ENCODE results near the gene MAML2. TPM values are rescaled to one million over a fixed set of nuclear protein-coding genes. Genes with fewer than 3 reads are reported as not detected.
A peak's percentile ranks its signal among the peaks of the same experiment; 100 is the strongest.

MAML2 gene
- total and polyA plus RNA-seq, 10 donors: 2.7 to 43.4 (median 27.2) TPM

DNA sequence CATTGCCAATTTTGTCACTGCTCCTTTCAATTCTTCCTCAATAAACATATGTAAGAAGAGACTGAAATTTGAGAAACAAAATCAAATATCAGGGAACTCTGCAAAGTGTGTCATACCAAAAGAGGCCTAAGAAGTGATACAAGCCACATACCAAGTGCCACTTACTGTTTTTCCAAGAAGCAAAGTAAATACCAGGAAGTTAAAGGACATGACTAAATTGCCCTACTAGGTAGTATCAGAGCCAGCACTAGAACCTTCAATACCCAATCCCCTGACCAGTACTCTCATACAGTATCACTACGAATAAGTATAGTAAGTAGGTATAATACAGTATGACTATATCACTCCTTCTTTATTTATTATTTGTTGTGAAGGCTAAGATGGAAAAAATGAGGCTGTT lies 13.6 kb downstream of the MAML2 start:
- intact Hi-C loops (cut with DNase I; ENCODE audit: low total_unique reads): no loop called here

DNA sequence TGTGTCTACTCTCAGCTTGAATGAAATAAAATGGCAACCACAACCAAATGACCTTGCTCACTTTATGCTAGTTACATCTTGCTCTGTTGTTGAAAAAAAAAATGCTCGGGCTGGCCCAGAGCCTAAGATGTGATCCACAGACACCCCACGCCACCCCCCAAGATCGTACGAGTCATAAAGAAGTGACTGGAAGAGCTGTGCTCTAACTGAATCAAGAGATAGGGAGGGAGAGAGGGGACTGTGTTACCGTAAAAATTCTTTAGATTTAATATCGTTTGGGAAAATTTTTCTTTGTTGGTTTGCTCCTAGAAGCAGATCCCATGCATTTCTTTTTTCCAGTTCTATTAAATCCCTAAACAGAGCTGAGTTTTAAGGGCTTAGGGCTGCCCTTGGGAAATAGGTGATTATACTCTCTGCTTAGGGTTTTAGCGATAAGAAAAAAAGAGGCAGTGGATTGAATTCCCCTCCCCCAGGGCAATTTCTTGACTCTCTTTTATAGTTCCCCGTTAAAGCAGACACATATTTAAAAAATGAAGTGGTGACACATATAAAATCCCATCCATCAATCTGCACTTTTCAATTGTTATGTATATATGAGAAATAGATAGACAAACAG lies 14.5 kb downstream of the MAML2 start:
- no peak overlapping the region for H3K4me3 ChIP-seq
- H3K9me3 ChIP-seq: no peaks in the 10 kb centered on the region
- TF ChIP-seq POLR2A (IDR thresholded peaks at IDR 0.05) (no peak), POLR2AphosphoS5 (IDR thresholded peaks at IDR 0.05) (no peak)
- intact Hi-C loops (cut with DNase I; ENCODE audit: low total_unique reads): no loop called here
- no peaks in the 10 kb centered on the region for H3K27me3 ChIP-seq (replicated peaks in 1 of 7)
- H3K36me3 ChIP-seq: no peaks in the 10 kb centered on the region
- 78 to 87% (median 83%) methylated on average over 8 of the region's 8 CpGs for WGBS, 5 donors
- no peak for DNase-seq
- peaks cover 14 to 84% (median 42%) of the 10 kb centered on the region in 6 donors for H3K4me1 ChIP-seq
- peak overlapping the region in 1 of 8 donors; percentile 15 for H3K27ac ChIP-seq

More for the DNA sequence above, 13.6 kb downstream of the MAML2 start:
- no peak overlapping the region for H3K4me3 ChIP-seq
- H3K27ac ChIP-seq: peak overlapping the region in 2 of 8 donors; percentile 12 to 22
- 69 to 94% (median 89%) methylated on average over 1 of the region's 1 CpG for WGBS, 5 donors
- peaks cover 14 to 91% (median 44%) of the 10 kb centered on the region in 6 donors for H3K4me1 ChIP-seq
- DNase-seq: no peak
- TF ChIP-seq POLR2A (IDR thresholded peaks at IDR 0.05) (no peak), POLR2AphosphoS5 (IDR thresholded peaks at IDR 0.05) (no peak)
- TF ChIP-seq, protein P1, sequence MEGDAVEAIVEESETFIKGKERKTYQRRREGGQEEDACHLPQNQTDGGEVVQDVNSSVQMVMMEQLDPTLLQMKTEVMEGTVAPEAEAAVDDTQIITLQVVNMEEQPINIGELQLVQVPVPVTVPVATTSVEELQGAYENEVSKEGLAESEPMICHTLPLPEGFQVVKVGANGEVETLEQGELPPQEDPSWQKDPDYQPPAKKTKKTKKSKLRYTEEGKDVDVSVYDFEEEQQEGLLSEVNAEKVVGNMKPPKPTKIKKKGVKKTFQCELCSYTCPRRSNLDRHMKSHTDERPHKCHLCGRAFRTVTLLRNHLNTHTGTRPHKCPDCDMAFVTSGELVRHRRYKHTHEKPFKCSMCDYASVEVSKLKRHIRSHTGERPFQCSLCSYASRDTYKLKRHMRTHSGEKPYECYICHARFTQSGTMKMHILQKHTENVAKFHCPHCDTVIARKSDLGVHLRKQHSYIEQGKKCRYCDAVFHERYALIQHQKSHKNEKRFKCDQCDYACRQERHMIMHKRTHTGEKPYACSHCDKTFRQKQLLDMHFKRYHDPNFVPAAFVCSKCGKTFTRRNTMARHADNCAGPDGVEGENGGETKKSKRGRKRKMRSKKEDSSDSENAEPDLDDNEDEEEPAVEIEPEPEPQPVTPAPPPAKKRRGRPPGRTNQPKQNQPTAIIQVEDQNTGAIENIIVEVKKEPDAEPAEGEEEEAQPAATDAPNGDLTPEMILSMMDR (IDR thresholded peaks at IDR 0.05 in 8 of 11, conservative IDR thresholded peaks at IDR 0.05 in 3 of 11): no peak
- no peaks in the 10 kb centered on the region for H3K9me3 ChIP-seq
- H3K27me3 ChIP-seq (replicated peaks in 1 of 7): no peaks in the 10 kb centered on the region
- H3K36me3 ChIP-seq: peaks cover 0 to 1% (median 0%) of the 10 kb centered on the region in 6 donors

DNA sequence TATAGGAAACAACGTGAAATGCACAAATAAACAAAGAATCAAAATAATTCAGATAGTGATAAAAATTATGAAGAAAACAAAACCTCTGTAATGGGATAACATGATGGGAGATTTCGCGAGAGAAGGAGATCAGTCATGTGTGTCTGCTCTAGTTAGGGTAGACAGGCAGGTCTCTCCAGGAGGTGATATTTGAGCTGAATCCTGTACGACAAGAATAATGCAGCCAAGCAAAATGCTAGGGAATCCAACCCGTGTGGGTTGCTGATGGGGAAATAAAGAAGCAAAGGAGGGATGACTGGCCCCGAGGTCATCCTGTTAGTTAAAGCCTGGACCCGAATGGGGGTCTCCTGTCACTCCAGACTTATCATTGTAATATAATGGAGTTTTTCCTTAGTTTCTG lies 16.0 kb downstream of the MAML2 start:
- Histone ChIP-seq H3K9me3 (no peaks in the 10 kb centered on the region), H3K27me3 (replicated peaks in 1 of 7) (no peaks in the 10 kb centered on the region), H3K27ac (no peak overlapping the region), H3K4me1 (peaks cover 7 to 77% (median 29%) of the 10 kb centered on the region in 6 donors), H3K36me3 (peaks cover 0 to 7% (median 0%) of the 10 kb centered on the region in 6 donors), H3K4me3 (no peak overlapping the region)
- WGBS, 5 donors: 92 to 96% (median 93%) methylated on average over 7 of the region's 7 CpGs
- intact Hi-C loops (cut with DNase I; ENCODE audit: low total_unique reads): no loop called here
- TF ChIP-seq POLR2A (IDR thresholded peaks at IDR 0.05) (no peak), POLR2AphosphoS5 (IDR thresholded peaks at IDR 0.05) (no peak)
- DNase-seq: no peak

DNA sequence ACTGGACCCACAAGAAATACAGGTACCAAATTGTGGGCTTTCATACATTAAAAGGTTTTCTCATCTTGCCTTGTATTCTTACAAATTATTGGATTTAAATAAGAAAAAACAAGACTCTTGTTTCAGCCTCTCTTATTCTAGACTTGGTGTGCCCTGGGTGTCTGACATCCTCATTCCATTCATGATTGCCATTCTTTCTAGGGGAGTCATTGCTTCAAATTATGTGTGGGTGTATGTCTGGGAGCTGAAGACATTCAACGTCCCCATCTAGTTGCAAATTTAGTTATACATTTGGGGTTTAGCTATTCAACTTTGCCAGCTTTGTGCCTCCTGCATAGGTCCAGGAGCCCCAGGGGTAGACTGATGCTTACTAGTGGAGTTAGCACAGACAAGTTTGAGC lies 18.1 kb downstream of the MAML2 start:
- 54 to 80% (median 77%) methylated on average over 1 of the region's 1 CpG for WGBS, 5 donors
- H3K4me3 ChIP-seq: no peak overlapping the region
- no peaks in the 10 kb centered on the region for H3K9me3 ChIP-seq
- intact Hi-C loops (cut with DNase I; ENCODE audit: low total_unique reads): no loop called here
- peaks cover 2 to 77% (median 27%) of the 10 kb centered on the region in 6 donors for H3K4me1 ChIP-seq
- H3K36me3 ChIP-seq: peaks cover 0 to 7% (median 0%) of the 10 kb centered on the region in 6 donors
- TF ChIP-seq POLR2A (IDR thresholded peaks at IDR 0.05) (no peak), POLR2AphosphoS5 (IDR thresholded peaks at IDR 0.05) (no peak)
- TF ChIP-seq, protein P1 (IDR thresholded peaks at IDR 0.05 in 8 of 11, conservative IDR thresholded peaks at IDR 0.05 in 3 of 11): no peak
- no peaks in the 10 kb centered on the region for H3K27me3 ChIP-seq (replicated peaks in 1 of 7)
- no peak for DNase-seq
- peak overlapping the region in 6 of 8 donors; percentile 5 to 51 (median 34) for H3K27ac ChIP-seq

DNA sequence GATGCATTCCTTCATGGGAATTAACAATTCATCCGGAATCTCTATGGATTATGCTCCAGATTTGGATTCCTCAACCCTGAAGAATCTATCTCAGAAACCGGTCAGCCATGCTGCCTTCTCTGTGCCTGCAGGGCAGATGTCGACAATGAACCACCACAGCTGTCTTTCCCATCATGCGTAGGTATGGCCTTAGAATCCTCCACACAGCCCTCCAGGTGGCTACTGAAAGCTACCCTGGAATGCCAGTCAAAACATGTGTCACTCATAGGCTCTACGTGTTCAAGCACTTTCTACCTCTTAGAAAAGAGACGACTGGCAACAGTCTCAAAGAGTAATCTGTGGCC lies 19.4 kb downstream of the MAML2 start:
- Histone ChIP-seq H3K4me1 (peaks cover 0 to 77% (median 24%) of the 10 kb centered on the region in 6 donors), H3K36me3 (peaks cover 0 to 7% (median 0%) of the 10 kb centered on the region in 6 donors), H3K27me3 (replicated peaks in 1 of 7) (no peaks in the 10 kb centered on the region), H3K4me3 (no peak overlapping the region), H3K27ac (no peak overlapping the region), H3K9me3 (no peaks in the 10 kb centered on the region)
- WGBS, 5 donors: 91 to 97% (median 95%) methylated on average over 6 of the region's 6 CpGs
- TF ChIP-seq POLR2AphosphoS5 (IDR thresholded peaks at IDR 0.05) (no peak), POLR2A (IDR thresholded peaks at IDR 0.05) (no peak)
- TF ChIP-seq, protein P1 (IDR thresholded peaks at IDR 0.05 in 8 of 11, conservative IDR thresholded peaks at IDR 0.05 in 3 of 11): no peak
- no peak for DNase-seq
- intact Hi-C loops (cut with DNase I; ENCODE audit: low total_unique reads): no loop called here

All from spleen (tissue), 11 donors.